DMS114 treated with DMSO at 0.1 percent for 48 hours (cell line): ENCODE data around the gene PCBP3.

ENCODE experiments used
- DNase-seq: peaks from one replicate; lab custom pipeline; 2025; ENCODE audit not compliant: unreplicated experiment; lab: John Stamatoyannopoulos, UW

PCBP3 gene

DNA sequence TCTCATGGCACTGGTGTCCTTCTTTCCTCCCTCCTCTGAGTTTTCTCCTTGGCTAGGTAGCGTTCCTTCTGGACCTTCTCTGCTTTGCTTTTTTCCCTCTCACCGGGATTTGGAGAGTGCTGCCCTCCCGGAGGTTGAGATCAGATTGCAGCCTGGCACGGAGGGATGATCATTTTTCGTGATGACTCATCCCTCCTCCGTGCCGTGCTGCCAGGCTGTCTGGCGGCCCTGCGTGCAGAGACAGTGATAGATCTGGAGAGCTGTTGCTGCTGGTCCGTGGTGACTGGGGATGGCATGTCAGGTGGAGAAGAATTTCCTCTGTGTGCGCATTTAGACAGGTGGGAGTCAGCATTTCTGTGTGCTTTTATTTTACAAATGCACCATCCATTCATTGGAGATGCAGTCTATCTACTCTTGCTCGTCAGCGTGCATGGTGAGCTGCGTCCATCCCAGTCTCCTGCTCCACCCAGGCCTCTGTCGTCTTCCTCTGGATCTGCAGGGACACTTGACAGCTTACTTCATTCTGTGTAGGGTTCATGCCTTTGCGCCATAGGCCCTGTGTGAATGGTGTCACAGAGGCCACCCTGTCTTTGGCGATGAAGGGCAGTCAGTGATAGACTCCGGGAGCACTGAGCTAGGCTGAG is 104.4 kb downstream of the PCBP3 start:
- DNase-seq: no peak

DNA sequence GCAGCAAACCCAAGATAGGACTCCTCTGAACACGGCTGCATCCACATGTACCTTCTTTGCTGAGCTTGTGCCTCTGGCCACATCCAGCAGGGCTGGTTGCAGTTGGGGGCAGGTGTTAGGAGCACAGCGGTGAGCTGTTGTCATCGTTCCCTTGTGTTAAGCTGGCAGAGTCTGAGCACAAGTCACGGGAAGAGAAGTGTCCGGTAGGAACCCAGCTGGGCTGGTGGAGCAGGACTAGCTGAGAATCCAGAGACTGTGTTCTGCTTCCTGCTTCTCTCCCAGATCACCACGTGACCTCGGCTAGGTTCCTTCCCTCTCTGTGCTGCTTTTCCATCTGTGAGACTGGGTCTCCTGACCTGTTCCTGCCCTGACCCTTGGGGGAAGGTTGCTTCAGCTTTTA is 105.1 kb downstream of the PCBP3 start:
- no peak for DNase-seq

DNA sequence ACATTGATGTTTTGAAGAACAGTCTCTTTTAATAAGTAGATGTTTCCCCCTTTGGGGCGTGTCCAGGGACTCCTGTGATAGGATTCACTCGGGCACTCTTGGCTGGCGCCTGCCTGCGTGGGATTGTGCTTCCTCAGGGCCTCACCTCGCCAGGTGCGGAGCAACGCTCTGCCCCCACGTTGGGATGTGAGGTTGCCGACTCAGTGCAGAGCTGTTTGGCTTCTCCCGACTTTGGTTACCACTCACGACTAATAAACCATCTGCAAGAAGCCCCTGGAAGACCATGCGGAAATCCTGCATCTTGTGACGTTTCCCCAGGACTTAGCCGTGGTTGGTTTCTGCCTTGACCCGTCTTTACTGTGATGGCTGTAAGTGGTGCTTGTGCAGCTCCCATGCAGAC is 106.4 kb downstream of the PCBP3 start:
- no peak for DNase-seq

DNA sequence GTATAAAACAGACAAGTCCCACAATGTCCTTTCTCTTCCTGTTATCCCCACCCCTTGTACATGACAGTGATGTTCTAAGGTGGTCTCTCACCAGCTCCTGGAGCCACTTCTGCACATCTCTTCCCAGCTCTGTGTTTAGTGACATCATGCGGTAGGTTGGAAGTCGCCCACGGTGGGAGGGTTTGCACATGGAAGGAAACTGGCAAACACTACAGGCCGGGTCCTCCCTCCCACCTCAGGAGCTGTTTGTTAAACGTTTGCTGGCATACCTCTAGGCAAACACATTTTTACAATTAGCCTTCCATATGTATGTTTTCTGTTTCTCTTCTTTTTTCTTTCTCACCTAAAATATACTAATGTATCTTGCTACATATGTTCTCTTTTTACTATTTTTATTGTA is 107.4 kb downstream of the PCBP3 start:
- no peak for DNase-seq

DNA sequence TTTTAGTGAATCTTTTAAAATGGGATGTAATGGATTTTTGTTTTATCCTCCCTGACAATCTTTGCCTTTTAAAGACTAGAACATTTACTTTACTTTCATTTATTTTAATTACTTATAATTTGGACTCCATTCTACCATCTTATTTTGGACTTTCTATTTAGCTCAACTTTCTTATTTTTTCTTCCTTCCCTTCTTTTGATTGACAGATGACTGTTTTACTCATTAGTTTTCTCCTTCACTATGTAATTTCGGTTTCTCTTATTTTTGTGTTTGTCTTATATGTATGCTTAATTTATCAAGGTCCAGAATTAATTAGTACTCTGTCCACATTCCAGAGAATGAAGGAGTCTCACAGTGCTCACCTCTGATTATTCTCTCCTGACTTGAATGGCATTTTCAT is 109.9 kb downstream of the PCBP3 start:
- no peak for DNase-seq

DNA sequence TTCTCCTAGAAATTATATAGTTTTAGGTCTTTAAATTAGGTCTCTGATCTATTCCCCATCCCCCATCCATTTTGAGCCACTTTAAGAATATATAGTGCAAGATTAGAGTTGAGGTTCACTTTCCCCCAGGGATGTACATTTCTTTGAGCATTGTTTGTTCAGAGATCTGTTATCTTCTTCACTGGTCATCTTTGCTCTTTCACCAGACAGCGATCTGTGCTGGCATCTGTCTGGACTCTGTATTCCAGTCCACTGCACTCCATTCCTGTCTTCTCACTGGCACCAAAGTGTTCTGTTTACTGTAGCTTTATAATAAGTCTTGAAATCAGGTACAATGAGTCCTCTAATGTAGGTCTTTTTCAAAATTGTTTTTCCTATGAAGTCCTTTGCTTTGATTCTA is 112.5 kb downstream of the PCBP3 start:
- no peak for DNase-seq

DNA sequence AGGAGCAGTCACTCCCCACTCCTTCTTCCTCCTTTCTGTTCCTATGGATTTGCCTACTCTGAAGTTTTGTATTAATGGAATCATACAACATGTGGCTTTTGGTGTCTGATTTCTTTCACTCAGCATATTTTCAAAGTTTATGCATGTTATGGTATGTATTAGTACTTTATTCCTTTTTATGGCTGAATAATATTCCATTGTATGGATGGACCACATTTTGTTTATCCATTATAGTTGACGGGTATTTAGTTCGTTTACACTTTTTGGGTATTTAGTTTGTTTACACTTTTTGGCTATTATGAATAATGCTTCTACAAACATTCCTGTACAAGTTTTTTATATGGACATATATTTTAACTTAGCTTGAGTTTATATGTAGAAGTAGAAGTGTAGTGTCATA is 113.1 kb downstream of the PCBP3 start:
- DNase-seq: no peak

DNA sequence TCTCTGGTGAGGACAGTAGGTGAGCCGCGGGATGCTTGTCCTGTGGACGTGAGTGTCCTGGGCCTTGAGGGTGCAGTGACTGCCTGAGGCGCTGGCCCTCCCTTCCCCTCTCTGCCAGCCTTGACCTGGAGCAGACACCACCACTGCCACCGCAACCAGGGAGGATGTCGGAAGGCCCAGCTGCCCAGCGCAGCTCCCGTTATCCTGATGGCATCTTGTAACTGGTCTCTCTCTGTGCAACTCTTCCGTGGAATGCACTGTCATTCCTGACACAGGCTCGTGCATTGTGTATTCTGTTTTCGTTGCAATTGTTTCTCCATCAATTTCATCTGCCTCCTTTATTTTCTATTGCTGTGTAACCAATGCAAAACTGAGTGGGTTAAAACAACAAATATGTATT is 118.2 kb downstream of the PCBP3 start:
- DNase-seq: no peak

DNA sequence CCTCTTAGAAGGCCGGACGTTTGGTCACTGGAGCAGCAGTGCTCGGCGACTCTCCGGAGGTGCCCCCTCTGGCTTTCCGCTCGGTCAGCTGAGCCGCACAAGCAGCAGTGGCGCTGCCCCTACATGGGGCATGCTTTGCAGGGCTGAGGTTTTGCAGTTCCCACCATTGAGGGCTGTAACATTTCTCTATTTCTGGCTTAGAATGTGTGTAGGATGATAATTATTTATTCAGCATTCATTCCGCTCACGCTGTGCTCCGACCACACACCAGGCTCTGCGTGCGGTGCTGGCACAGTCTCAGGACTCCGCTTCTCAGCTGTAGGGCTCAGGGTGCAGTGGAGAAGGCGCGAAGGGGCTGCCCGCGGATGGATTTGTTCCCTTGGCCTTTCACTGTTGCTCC is 119.5 kb downstream of the PCBP3 start:
- no peak for DNase-seq

DNA sequence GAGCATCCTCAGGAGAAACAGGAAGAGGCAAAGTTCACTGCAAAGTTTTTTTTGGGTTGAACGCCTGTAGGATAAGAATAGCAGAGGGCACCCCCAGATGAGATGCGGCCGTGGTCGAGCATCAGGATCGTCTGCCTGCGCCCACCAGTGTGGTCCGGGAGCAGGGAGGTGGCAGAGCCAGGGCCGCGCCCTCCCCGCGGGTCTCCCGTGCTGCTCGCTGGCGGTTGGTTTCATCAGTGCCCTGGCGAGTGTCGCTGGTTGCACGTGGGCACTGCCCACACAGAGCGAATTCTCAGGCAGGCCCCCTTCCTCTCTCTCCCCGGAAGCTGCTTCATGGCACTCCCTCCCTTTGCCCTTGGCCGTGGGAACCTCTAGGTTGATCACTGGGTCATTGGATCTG is 120.0 kb downstream of the PCBP3 start:
- DNase-seq: no peak

DNA sequence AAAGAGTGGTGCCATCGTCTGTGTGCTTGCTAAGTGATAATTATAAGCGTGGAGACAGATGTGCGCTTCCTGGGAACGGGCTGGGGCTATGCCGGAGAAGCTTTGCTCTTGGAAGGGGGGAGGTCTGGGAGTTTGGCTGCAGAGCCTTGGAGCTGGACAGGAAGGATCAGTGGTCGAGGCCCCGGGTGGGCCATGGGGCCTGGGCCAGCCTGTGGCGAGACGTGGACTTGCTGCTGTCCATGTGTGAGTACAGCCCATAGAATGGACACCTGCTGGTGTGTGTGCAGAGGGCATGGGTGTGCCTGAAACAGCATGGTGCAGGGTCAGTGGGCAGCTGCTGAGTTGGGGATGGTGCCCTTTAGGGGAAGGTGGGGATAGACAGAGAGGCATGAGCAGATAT is 121.3 kb downstream of the PCBP3 start:
- no peak for DNase-seq

DNA sequence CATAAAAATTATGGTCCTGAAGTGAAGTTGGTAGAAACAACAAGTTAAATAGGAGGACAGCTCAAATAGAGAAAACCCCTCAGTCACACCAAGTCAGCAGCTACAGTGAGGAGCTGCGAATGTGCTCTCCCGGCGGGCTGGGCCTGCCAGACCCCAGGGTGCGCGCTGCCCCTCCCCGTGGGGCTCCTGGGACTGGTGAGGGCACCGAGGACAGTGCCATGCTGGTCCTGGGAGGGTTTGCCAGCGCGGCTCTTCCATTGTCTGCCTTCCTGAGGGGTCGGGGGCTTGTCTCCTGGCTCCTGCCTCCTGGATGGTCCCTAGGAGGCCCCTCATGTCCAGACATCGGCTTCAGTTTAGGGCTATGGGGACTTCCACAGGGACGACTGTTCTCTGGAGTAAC is 121.8 kb downstream of the PCBP3 start:
- DNase-seq: no peak

DNA sequence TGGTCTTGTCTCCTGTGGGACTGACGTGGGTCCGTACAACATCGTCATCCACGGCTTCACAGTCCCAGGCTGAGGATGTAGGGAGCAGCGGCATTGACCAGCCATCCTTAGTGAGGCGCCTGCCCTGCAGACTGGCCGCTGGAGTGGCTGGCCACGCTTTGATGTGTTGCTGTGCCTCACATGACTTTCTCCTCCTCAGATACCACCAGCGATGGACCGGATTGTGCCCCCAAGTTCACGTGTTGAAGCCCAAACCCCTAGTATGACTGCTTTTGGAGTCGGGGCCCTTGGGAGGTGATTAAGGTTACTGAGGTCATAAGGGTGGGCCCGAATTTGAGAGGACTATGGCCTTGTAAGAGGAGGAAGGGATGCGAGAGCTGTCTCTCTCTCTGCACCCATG is 122.5 kb downstream of the PCBP3 start:
- DNase-seq: no peak

DNA sequence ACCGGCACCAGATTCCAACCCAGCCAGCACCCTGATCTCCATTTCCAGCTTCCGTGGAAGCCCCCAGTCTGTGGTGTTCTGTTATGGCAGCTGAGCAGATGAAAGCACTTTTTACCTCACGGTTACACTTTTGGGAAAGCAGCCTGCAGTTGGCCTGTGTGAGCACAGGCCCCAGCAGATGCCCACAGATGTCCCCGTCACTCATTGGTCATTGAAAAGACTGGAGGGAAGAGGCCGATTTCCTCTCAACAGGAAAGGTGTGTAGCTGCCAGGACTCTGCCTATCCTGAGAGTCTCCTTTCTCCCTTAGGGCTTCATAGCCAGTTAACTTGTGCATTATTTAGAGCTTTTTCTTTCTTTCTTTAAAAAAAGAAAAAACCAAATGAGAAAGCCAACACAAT is 123.0 kb downstream of the PCBP3 start:
- DNase-seq: no peak

DNA sequence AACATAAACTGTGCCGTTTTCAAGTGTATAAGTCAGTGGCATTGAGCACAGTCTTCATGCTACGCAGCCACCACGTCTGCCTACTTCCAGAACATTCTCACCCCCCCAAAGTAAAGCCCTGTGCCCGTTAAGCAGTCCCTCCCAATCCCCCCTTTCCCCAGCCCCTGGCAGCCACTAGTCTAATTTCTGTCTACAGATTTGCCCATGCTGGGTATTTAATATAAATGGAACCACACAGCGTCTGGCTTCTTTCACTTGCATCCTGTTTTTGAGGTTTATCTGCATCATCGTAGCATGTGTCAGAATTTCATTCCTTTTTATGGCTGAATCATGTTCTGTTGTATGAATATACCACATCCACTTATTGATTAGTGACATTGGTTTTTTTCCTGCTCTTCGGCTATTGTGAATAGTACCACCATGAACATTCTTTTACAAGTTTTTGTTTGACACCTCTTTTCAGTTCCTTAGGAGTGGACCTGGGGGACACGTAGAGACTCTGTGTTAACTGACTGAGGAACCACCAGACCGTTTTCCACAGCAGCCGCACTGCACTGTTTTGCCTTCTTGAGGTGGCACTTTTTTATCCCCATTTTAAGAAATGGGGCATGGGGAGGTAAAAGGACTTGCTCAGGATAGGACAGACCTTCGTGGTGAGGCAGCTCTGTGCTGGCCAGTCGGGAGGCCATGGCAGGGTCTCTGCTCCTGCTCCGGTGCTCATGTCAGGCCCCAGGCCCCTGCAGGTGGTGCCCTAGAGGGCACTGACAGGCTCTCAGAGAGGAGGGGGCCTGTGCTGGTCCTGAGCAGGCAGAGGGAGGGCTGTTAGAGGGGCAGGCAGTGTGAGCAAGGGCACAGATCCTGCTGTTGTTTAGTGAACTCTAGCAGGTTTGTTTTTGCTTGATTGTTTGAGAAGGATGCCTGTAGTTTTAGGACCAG is 123.8 kb downstream of the PCBP3 start:
- no peak for DNase-seq

DNA sequence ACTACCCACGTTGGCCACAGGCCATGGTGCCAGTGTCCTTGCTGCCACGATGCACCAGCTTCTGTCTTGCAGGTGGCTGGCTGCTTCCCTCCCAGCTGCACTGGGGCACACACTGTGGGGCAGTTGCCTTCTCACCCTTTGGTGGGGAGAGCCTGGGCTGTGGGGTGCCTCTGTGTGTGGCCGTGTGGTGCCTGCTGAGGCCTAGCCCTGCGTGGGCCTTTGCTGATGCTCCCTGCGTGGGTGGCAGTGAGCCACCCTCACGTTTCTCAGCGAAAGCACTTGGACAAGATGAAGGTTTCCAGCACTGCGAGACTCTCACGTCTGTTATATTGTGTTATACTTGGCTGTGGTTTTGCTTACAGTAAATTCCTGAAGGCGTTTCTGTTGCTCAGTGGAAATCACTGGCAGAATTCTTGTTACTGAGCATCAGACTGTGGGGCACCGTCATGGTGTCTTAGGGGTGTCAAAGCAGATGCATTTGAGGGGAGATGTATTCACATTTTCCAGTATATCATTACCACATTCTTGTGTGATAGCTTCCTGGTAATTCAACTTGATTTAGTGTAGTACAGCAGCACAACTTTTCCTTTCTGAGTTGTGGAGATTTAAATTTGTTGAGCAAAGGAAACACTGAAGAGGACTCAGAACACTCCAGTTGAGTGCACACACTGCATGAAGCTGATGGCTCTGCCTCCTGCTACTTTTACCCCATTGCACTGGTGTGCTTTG is 124.7 kb downstream of the PCBP3 start:
- DNase-seq: no peak

DNA sequence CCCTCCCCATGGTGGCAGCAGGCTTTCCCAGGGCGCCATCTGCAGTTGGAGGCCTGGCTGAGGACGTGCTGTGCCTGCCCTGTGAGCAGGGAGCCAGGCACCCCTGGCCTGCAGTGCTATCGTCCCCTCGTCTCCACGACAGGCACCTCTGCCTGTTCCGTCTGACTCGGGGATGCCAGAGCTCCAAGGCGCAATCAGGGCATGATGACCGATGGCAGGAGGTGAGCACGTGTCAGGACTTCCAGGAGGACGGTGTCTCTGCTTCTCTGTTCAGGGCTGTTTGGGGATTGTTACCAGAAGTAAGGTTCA is 125.2 kb downstream of the PCBP3 start:
- DNase-seq: no peak

DNA sequence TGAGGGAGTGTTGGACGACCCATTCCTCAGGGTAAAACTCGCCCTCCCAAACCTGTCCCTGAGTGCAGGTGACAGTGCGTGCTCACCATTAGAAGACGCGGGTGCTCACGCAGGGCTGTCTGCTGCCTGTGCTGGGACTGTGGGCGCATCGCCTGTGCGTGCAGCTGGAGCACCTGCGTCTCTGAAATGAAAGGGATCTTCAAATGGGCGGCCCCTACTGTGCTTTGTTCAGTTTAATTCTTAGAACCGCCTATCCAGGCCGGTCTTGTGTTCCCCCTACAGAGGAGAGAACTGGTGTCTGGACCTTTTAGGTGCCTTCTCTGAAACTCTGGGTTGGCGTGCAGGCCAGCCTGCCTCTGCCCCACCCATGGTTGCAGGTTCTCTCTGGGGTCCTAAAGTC is 125.8 kb downstream of the PCBP3 start:
- no peak for DNase-seq

DNA sequence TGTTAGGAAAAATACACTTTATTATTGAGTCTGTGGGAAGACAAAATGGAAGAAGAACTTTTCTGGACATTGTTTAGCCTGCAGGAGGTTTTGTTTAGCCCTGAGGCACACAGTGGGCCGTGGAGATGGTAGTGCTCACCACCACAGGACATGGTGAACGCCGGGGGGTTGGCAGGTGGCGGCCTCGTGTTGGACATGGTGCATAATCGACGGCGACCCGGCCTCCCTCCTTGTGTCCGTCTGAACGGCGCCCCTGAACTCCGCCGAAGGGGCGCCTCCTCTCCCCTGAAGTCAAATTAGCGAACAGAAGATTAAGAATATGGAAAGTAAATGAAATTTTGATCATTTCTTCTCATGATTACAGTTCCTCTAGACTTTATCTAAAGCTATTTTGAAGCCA is 126.4 kb downstream of the PCBP3 start:
- no peak for DNase-seq

DNA sequence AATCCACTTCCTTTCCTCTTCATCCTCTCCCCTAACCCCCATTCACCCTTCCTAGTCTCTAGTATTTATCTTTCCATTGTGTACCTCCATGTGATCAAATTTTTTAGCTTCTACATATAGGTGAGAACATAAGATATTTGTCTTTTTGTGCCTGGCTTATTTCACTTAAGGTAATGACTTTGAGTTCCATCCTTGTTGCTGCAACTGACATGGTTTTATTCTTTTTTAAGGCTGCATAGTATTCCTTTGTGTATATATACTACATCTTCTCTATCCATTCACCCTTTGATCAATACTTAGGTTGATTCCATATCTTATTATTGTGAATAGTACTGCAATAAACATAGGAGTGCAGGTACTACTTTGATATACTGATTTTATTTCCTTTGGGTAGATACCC is 128.7 kb downstream of the PCBP3 start:
- DNase-seq: no peak

DNA sequence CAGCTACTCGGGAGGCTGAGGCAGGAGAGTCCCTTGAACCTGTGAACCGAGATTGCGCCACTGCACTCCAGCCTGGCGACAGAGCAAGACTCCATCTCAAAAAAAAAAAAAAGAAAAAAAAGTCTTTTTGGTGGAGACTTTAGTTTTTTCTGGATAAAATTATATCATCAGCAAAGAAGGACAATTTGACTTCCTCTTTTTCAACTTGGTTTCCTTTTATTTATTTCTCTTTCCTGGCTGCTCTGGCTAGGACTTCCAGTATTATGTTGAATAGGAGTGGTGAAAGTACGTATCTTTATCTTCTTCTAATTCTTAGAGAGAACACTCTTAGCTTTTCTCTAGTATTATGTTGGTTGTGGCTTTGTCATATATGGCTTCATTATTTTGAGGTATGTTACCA is 130.8 kb downstream of the PCBP3 start:
- DNase-seq: no peak

DNA sequence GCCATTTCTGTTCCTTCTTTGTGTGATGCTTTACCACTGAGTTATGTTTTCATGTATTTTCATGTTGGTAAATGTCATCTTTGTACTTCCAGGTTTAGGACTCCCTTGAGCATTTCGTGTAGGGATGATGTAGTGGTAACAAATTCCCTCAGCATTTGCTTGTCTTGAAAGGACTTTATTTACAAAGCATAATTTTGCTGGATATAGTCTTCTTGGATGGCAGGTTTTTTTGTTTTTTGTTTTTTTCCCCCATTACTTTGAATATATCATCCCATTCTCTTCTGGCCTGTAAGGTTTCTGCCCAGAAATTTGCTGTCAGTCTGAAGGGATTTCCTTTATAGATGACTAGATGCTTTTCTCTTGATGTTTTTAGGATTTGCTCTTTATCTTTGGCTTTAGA is 133.4 kb downstream of the PCBP3 start:
- DNase-seq: no peak
